GM23248 (cell line): ENCODE results near the gene PHLPP1. TPM values are rescaled to one million over a fixed set of nuclear protein-coding genes. Genes with fewer than 3 reads are reported as not detected.
A peak's percentile ranks its signal among the peaks of the same experiment; 100 is the strongest.

Source experiments
- DNase-seq: peaks from one replicate; pipeline ENCODE4 v3.0.0-alpha.2; 2015
- H2AFZ ChIP-seq: fragments of 200-600 bp; sonication (generic); 2 replicates; pipeline ENCODE4 v1.6.1; 2016; ENCODE audit warnings: antibody characterized with exemption
- H3F3A ChIP-seq: fragments of 200-600 bp; sonication (generic); 2 replicates; pipeline ENCODE4 v1.6.1; 2016; ENCODE audit warnings: mild to moderate bottlenecking, antibody characterized with exemption, mixed run types; ENCODE audit not compliant: insufficient read depth
- H3K27ac ChIP-seq: fragments of 200-600 bp; sonication (generic); 2 replicates; pipeline ENCODE4 v1.5.1; 2016; ENCODE audit warnings: mild to moderate bottlenecking
- H3K27me3 ChIP-seq: fragments of 200-600 bp; sonication (generic); replicated peaks from 2 replicates; pipeline ENCODE4 v1.6.1; 2016; ENCODE audit warnings: mild to moderate bottlenecking; ENCODE audit not compliant: insufficient read depth
- H3K36me3 ChIP-seq: fragments of 200-600 bp; sonication (generic); 2 replicates; pipeline ENCODE4 v1.6.1; 2016; ENCODE audit warnings: low read depth, mild to moderate bottlenecking
- H3K4me1 ChIP-seq: fragments of 200-600 bp; sonication (generic); 2 replicates; pipeline ENCODE4 v1.6.1; 2016; ENCODE audit warnings: mild to moderate bottlenecking; ENCODE audit not compliant: insufficient read depth
- H3K4me2 ChIP-seq: fragments of 200-600 bp; sonication (generic); one replicate; pipeline ENCODE4 v1.6.1; 2016; ENCODE audit warnings: mild to moderate bottlenecking; ENCODE audit not compliant: unreplicated experiment
- H3K4me3 ChIP-seq: fragments of 200-600 bp; sonication (generic); 2 replicates; pipeline ENCODE4 v1.5.1; 2016; ENCODE audit warnings: mild to moderate bottlenecking
- H3K79me2 ChIP-seq: fragments of 200-600 bp; sonication (generic); 2 replicates; pipeline ENCODE4 v1.6.1; 2016; ENCODE audit warnings: mild to moderate bottlenecking; ENCODE audit not compliant: insufficient read depth
- H3K9ac ChIP-seq: fragments of 200-600 bp; sonication (generic); 2 replicates; pipeline ENCODE4 v1.6.1; 2016; ENCODE audit warnings: mild to moderate bottlenecking
- H3K9me2 ChIP-seq: fragments of 200-600 bp; sonication (generic); 2 replicates; pipeline ENCODE4 v1.6.1; 2016; ENCODE audit warnings: mixed run types, mild to moderate bottlenecking, moderate library complexity; ENCODE audit not compliant: insufficient read depth
- H3K9me3 ChIP-seq: fragments of 200-600 bp; sonication (generic); one replicate; pipeline ENCODE4 v1.6.1; 2017; ENCODE audit warnings: low read depth
- H4K20me1 ChIP-seq: fragments of 200-600 bp; sonication (generic); 2 replicates; pipeline ENCODE4 v1.6.0; 2016; ENCODE audit not compliant: insufficient read depth
- EZH2 ChIP-seq: fragments of 200-600 bp; sonication (generic); IDR thresholded peaks from 2 replicates; pipeline ENCODE4 v1.6.1; 2018; ENCODE audit warnings: antibody characterized with exemption, mild to moderate bottlenecking; ENCODE audit not compliant: insufficient read depth, poor library complexity, severe bottlenecking
- EZH2phosphoT487 ChIP-seq: fragments of 200-600 bp; sonication (generic); IDR thresholded peaks from 2 replicates; pipeline ENCODE4 v1.6.1; 2018; ENCODE audit warnings: antibody characterized with exemption, moderate library complexity, mild to moderate bottlenecking, low read depth; ENCODE audit not compliant: insufficient read depth
- WGBS, 2 experiments: methylation state at CpG; one replicate each; pipeline ENCODE4 v1.1.6; 2015 to 2017; ENCODE audit warnings: low lambda C conversion rate in 2 of 2, low coverage in 1 of 2; ENCODE audit errors: missing lambda C conversion rate in 2 of 2; 5-methylcytosine and 5-hydroxymethylcytosine counted together
- in situ Hi-C: fragments of 300-500 bp; cut with MboI; formaldehyde crosslinking; loops from 2 replicates; pipeline ENCODE4 v1.15.0; 2020
- polyA plus RNA-seq: library from polyadenylated mRNA; unstranded; fragments of >200 nt; fragmentation: Nextera tagmentation; extraction: Ambion mirVana; gene quantifications from 2 replicates; pipeline ENCODE4 v1.2.1, GENCODE V29; 2016
- total RNA-seq: library from RNA; depleted of rRNA; stranded (reverse); fragments of >200 nt; shearing (Covaris generic); gene quantifications from 2 replicates; pipeline ENCODE4 v1.2.3, GENCODE V29; 2014

Gene PHLPP1
- total and polyA plus RNA-seq, 2 experiments from 2014 or later: 1.1 to 6.8 TPM

DNA sequence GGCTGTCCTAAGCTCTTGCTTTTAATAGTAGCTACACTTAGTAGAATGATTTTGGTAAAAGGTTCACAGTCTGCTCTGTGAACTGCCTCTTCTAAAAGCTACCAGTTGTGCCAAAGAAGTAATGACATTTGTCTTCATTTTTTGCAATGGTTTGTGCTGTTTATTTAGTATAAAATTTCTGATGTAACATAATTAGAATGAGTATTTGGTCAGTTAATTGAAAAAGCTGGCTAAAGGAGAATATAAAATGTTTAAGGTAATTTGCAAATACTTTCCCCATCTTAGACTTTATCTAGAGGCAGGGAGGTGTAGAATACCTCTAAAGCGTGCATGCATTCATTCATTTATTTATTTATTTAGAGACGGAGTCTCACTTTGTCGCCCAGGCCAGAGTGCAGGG is 71.3 kb downstream of the PHLPP1 start:
- in situ Hi-C loops: no loop called here
- no peaks in the 10 kb centered on the region for H3K27me3 ChIP-seq
- 97% methylated on average over 3 of the region's 3 CpGs for WGBS, 2 experiments

DNA sequence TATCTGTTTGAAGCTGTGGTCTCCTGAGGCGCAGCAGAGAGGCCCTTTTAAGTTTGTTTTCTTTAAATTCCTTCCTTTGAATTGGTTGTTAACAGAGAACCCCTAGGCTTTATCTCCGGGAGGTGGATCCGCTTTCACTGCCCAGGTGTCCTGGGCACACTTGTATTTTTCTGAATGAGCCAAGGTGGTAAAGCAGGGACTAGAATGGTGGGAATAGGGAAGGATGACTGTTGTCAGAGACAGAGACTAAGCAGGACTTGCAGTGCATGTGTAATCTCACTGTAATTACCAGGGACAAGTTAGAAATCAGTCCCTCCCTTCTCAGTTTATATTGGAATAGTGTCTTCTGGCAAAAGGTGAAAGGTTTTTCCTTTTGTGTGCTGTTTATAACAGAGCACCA is 72.8 kb downstream of the PHLPP1 start:
- Histone ChIP-seq H3F3A (peaks cover 31% of the 10 kb centered on the region), H2AFZ (no peak overlapping the region), H3K4me3 (no peak overlapping the region), H3K79me2 (peaks cover 83% of the 10 kb centered on the region), H3K9me2 (no peaks in the 10 kb centered on the region), H3K9me3 (no peaks in the 10 kb centered on the region), H3K4me2 (no peak overlapping the region), H3K27ac (no peak overlapping the region), H4K20me1 (no peaks in the 10 kb centered on the region), H3K9ac (no peak overlapping the region), H3K27me3 (no peaks in the 10 kb centered on the region), H3K36me3 (no peaks in the 10 kb centered on the region), H3K4me1 (peaks cover 37% of the 10 kb centered on the region)
- in situ Hi-C loops: no loop called here
- WGBS, 2 experiments: 95 to 97% methylated on average over 3 of the region's 3 CpGs
- TF ChIP-seq EZH2phosphoT487 (no peak), EZH2 (no peak)
- no peak for DNase-seq

More for the DNA sequence above, 71.3 kb downstream of the PHLPP1 start:
- Histone ChIP-seq H3K4me1 (peaks cover 44% of the 10 kb centered on the region), H3K27ac (no peak overlapping the region), H3K4me3 (no peak overlapping the region), H3F3A (peaks cover 33% of the 10 kb centered on the region), H2AFZ (no peak overlapping the region), H3K4me2 (no peak overlapping the region), H3K9me3 (no peaks in the 10 kb centered on the region), H4K20me1 (no peaks in the 10 kb centered on the region), H3K9ac (no peak overlapping the region), H3K79me2 (peaks cover 73% of the 10 kb centered on the region), H3K9me2 (no peaks in the 10 kb centered on the region), H3K36me3 (no peaks in the 10 kb centered on the region)
- TF ChIP-seq EZH2phosphoT487 (no peak), EZH2 (no peak)
- DNase-seq: no peak

GRCh38 chr18:62788876-62789275 is 73.5 kb downstream of the PHLPP1 start:
- H3K9me2 ChIP-seq: no peaks in the 10 kb centered on the region
- H2AFZ ChIP-seq: no peak overlapping the region
- H3K9ac ChIP-seq: no peak overlapping the region
- DNase-seq: no peak
- H3K36me3 ChIP-seq: no peaks in the 10 kb centered on the region
- TF ChIP-seq EZH2 (no peak), EZH2phosphoT487 (no peak)
- WGBS, 2 experiments: 78 to 79% methylated on average over 3 of the region's 3 CpGs
- H3K9me3 ChIP-seq: no peaks in the 10 kb centered on the region
- in situ Hi-C loops: no loop called here
- H3K79me2 ChIP-seq: peaks cover 85% of the 10 kb centered on the region
- H3K27ac ChIP-seq: no peak overlapping the region
- no peak overlapping the region for H3K4me3 ChIP-seq
- H3F3A ChIP-seq: peaks cover 26% of the 10 kb centered on the region
- H3K4me2 ChIP-seq: no peak overlapping the region
- no peaks in the 10 kb centered on the region for H3K27me3 ChIP-seq
- H4K20me1 ChIP-seq: no peaks in the 10 kb centered on the region
- H3K4me1 ChIP-seq: peaks cover 34% of the 10 kb centered on the region

DNA sequence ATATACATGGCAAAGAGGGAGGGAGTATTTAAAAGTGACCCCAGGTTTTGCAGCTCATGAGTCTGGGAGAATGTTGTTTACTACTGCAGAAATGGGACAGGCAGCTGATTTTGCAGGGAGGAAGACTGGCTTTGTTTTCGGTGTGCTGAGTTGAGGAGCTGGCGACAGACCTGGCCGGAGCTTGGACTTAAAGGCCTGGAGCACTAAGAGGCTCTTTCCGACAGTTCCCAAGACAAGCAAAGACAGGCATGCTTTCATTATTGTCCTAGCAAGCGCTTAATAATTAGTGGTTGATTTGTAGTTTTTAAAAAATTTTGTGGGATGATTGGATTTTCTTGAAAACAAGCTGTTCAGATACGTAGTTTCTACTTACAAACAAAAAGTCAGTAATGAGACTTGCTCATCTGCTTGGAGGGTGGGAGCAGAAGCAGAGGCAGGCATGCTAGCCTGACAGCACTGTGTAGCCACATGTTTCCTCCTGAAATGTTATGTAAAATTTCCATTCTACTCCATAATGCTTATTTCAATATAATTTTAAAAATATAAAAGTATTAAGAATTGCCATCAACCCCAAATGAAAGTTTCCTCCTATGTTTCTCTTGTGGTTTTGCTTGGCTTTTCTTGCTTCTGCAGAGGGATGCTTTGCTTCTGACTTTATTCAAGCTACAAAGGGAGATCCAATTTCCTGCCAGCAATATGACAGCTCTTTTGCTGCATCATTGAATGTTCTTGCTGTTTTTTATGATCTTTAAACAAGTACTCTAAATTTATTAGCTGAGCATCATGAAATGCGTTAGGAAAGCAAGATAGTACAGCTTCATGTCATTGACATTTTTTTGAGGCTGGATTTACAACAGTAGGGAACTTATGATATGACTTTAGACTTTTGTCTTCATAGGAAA is 75.8 kb downstream of the PHLPP1 start:
- in situ Hi-C loops: no loop called here
- Histone ChIP-seq H3K36me3 (no peaks in the 10 kb centered on the region), H3K4me1 (peaks cover 21% of the 10 kb centered on the region), H3K27me3 (no peaks in the 10 kb centered on the region), H3F3A (peaks cover 11% of the 10 kb centered on the region), H3K9me3 (no peaks in the 10 kb centered on the region), H3K9ac (0 out of 2 replicates have a peak overlapping the region, but pooled peaks have one; percentile 21), H3K27ac (peak overlapping the region; percentile 11; the same call in 1 of the 2 replicates), H3K4me2 (peak overlapping the region; percentile 32), H2AFZ (peak overlapping the region; percentile 22; the same call in 1 of the 2 replicates), H3K79me2 (peaks cover 84% of the 10 kb centered on the region), H3K9me2 (no peaks in the 10 kb centered on the region), H4K20me1 (no peaks in the 10 kb centered on the region), H3K4me3 (peak overlapping the region; percentile 44)
- TF ChIP-seq EZH2phosphoT487 (no peak), EZH2 (no peak)
- WGBS, 2 experiments: 25 to 33% methylated on average over 7 of the region's 7 CpGs
- peak; percentile 65 for DNase-seq
